Measurements from ENCODE around the gene GATA2.

The GATA2 gene

DNA sequence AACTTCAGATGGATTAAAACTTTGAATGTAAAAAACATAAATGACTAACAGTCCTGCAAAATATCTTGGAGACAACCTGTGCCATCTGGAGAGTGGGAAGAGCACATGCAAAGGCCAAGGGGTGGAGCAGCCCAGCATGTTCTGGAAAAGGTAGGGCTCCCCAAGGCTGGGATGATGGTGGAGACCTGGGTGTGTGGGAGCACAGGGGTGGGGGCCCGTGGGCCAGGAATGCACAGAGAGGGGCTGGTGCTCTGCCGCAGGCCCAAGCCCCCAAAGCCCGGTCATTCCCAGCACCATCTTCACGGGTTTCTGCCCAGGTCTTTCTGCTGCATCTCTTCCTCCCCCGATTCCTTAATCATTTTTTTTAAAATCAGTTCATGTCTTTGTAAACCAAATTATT is 9.7 kb upstream of the GATA2 start:
- DNase-seq (ENCODE audit: low spot score) = peak; percentile 12

DNA sequence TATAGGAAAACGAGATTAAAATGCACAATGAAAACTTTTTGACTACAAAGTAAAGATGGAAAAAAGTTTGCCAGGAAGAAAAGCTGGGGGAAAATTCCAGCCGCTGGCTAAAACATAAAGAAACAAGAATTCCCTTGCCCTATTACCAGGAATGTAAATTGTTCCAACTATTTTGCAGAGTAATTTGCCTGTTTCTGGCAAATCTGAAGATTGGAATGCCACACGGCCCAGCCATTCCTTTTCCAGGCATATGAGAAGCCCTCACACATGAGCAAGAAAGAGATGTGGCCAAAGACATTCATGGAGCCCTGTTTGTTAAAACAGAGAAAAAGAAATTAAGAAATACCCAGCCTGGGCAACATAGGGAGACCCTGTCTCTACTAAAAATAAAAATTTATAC is 8.4 kb upstream of the GATA2 start:
- DNase-seq (ENCODE audit: low spot score) = no peak

DNA sequence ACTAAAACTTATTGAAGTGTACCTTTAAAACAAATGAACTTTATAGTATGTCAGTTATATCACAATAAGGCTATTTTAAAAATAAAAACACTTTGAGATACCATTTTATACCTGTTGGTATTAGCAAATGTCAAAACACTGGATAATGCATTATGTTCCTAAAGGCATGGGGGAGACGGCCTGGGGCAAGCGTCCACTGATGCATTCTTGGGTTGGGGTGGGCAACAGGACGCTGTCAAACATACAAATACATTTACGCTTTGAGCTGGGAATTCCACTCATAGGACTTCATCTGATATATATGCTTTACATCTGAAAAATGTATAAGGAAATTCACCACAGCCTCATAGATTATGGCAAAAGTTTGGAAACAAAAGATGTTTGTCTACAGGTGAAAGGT is 7.6 kb upstream of the GATA2 start:
- DNase-seq (ENCODE audit: low spot score) = no peak

DNA sequence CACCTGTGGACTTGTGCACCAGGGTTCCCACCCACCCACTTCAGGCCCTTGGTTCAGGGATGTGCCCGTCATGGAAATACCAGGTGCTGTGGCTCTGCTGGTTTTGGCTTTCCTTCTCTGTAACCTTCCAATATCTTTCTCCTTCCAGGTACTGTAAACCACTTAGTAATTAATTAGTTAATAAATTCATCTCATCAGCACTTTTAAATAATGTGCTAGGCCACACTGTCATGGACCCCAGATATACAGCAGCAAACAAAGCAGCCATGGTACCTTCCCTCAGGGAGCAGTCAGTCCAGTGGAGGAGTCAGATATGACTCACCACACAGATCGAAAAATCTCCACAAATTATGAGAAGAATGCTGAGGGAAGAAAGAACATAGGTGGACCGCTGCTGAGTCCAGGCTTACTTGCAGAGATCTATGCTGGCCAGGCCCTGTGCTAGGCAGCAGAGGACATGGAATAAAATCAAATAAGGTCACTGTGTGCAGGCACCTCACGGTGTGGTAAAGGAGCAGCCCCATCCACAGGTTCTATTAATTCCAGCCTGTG is 6.8 kb upstream of the GATA2 start:
- DNase-seq (ENCODE audit: low spot score) = no peak

DNA sequence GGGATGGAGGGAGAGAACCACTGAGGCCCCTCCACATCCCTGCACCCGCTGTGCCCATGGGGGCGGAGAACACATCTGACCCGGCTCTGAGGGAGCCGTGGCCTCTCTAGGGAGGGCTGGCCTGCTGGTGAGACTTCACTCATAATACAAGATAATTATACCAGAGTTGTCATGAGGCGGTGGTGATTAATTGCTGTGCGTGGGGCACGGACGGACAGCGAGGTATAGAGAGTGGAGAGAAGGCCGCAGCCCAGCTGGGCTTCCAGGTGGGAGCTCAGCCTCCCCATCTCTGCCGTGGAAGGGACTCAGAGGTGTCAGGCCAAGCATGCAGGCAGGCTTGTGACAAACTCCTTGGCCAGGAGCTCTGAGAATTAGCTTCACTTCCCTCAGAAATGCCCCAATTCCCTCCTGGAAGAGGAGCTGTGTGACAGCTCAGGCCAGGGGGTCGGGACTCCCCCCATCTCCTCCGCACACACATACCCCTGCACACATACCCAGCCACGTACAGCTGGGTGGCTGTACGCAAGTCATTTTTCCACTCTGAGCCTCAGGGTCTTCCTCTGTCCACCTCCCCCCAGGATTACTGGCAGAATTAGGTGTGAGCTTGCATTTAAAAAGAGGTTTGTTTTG is 6.0 kb upstream of the GATA2 start:
- no peak for DNase-seq (ENCODE audit: low spot score)

DNA sequence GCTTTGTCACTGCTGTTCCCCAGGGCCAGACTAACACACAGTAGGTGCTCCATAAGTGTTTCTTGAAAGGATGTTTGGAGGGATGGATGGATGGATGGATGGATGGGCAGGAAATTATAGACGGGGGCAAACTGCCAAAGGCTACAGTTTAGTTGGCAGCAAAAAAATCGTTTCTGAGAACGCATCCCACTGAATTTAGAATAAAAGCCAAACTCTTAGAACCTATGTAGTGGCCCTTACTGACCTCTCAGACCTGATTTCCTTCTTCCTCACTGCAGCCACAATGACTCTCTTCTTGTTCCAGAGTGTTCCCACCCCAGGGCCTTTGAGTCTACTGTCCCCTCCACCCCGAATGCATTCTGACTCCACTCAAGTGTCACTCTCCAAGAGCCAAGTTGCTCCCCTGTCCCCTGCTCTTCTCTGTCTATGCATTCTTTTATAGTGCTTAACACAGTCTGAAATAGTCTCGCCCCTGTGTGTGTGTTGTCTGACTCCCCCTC is 5.2 kb upstream of the GATA2 start:
- DNase-seq (ENCODE audit: low spot score) = no peak

DNA sequence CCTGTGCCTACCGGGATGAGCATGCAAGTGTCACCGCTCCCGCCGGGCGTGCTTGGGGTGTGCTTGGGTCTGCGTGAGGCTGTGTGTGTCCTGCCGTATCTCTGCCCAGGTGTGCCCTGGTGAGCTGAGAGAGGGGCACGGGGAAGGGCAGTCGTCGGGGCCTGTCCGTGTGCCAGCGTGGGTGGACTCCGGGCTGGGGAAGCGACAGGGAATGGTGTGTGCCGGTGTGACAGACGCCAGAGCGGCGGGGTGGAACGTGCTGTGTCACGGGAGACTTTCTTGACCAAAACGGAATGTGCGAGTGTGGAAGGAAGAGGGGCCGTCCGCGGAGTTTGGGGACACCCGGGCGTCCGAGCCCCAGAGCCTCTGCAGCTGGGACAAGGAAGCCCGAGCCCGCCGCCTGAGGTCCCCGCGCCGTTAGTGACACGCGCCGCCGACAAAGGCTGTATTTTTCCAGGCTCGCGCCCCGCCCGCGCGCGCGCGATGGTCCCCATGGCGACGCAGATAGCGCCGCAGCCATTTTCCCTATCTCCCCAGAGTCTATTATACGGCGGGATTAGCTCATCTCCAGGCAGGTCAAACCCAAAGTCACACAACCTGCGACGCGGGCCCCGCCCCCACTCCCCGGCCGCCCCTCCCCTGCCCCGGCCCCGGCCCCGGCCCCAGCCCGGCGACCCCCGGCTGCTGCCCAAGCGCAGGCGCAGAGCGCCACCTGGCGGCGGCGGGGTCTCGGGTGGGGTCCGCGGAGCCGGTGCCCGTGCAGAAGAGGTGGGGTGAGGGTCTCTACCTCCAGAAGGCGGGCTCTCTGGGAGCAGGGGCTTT is 4.5 kb upstream of the GATA2 start:
- peak; percentile 90 for DNase-seq (ENCODE audit: low spot score)

DNA sequence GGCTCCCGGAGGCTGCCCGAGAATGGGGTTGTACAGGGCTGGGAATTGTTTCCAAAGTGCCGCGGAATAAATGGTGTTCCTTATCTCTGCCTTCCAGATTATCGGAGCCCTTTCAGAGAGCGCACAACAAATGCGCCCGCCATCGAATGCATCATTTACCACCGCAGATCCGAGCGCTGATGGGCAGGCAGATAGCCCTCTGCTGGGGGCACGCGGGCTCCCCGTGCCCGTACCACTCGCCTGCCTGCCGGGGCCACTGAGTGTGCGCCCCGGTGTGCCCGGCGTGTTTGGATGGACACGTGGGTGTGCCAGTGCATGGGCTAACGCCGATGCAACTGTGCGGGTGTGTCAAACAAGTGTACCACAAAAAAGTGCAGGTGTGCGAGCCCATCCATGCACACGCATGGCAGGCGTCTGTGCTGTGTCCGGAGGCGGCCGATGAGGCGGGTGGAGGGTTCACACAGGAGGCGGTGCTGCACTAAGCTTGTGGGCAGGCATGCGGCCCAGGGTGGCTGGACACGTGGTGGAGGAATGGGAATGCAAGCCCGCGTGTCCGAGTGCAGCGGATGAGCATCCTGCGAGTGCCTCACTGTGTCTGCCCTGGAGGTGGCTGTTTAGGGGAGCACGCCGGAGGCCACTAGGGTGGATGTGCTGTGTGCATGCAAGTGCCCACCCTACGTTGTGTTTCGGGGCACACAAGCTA is 3.8 kb upstream of the GATA2 start:
- DNase-seq (ENCODE audit: low spot score) = no peak

DNA sequence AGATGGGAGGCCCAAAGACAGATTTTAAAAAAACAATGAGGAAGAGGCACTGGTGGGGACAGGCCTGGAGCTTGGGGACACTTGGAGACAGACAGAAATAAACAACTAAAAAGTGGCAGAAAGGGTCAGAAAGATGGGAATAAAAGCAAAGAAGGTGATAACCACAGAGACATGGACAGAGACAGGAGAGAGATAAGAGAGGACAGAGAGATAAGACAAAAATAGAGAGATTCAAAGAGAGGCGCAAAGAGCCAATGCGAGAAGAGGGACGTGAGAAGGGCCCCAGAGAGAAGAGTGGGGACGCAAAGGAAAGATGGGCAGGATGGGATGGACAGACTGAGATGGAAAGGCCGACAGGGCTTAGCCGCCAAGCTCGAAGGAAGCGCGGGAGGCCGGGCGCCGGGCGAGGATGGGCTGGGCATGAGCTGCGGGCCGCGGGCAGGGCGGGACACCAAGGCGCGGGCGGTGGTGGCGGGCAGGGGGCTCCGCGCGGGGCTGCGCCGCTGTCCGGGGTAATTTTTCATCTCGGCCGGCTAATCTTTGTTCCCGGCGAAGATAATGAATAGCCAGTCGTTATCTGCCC is 3.1 kb upstream of the GATA2 start:
- DNase-seq (ENCODE audit: low spot score) = no peak

DNA sequence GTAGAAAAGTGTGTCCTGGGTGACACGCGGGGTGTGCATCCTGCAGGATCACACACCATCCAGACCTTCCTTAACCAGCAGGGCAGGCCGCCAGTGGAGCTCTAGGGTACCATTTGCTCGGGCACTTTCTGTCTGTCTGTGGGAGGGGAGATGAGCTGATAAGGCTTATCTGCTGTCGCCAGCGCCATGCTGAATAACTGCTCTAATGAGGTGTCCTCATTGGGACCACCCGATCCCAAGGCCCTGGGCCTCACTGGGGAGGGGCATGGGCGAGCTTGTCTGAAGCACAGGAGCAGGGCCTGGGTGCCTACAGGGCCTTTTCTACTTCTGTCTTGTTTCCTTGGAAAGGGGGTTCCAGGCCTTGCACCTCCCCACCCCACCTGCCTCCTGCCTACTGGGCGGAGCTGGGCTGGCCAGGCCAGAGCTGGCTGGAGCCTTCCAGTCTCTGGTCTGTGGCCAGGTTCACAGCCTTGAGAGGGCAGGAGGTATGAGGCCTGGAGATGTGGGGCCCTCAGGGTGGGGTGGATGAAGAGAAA is 2.5 kb upstream of the GATA2 start:
- DNase-seq (ENCODE audit: low spot score) = no peak

DNA sequence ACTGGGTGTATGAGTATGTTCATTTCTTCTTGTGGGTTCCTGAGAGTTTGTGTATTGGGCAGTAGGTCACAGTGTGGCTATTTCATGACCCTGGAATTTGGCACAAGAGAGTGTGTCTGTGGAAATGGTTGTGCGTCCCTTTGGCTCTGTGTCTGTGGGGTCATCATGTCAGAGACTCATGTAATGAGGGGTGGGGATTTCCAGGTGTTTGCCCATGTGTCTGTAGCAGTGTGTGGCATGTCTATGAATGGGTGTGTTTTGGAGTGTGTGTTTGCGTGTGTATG is 1.3 kb upstream of the GATA2 start:
- DNase-seq (ENCODE audit: low spot score) = no peak

DNA sequence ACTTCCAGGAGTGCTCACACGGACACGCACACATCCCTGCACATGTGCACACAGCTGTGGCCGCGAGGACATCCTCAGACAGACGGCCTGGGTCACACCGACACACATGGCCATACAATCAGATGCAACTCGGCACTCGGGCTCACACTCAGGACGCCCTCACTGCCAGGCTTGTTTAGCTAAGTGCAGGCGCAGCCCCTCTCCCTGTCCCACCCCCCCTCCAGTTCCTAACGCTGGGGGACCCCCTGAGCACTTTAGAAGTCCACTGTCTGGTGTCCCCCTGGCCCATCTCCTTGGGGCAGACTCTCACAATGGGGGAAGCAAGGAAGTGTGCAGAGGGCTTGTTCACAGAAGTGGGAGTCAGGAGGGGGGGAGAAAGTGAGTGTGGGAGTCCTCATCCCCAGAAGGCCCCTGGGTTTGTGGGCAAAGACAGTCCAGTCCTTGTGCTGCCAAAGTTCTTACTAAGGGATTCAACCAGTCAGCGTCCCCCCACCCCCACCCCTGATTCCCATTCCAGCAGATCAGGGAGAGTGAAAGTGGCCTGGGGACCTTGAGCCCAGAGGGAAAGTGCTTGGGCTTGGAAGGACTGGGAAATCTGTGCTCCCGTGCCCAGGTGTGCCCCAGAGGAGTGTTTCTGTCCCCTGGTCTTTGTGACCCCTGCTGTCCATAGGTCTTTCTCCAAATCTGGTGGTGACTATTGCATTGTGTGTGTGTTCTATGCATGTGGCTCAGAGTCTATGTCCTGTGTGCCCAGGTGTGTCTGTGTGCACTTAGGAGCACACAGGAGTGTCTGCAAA is 767 bp upstream of the GATA2 start:
- DNase-seq (ENCODE audit: low spot score) = no peak

DNA sequence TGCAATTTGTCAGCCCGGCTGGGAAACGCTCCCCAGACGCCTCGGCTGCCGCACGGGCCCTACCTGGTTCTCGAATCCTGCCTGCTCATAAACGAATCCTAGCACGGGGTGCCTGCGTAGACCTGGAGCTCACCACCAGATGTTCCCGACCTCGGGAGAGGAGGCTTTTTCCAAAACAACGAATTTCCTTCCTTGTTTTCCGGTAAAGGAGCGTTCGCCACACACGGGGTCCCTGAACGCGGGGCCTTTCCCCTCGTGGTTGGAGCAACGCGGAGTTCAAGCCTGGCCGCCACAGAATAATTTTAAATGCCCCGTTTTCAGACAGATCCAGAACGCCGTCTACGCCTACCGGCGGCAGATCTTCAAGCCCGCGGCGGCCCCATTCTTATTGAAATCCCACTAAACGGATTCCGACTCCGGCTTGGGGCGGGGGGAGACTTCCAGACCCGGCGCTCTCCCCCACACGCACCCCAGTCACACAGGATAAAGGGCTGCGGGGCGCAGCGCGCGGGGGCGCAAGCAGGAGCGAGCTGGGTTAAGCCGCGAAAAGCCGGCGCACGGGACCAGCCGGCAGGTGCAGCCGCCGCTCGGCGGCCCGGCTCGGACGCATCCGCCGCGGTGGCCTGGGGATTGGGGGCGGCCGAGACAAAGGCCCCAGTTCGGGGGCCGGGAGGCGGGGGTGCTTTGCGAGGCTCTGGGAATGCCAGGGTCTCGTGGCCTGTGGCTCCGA is 895 bp downstream of the GATA2 start:
- peak; percentile 72 for DNase-seq (ENCODE audit: low spot score)

DNA sequence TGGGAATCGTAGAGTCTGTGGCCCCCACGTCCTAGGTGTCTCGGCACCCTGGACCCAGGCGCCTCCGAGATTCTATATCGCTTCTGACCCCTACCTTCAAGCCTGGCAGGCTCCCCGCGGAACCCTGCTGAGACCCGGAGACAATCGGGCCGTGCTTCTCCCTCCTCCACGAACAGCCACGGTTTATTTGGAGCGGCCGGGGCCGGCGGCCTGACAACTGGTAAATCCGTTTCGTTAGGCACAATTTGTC is 1.4 kb downstream of the GATA2 start:
- no peak for DNase-seq (ENCODE audit: low spot score)

DNA sequence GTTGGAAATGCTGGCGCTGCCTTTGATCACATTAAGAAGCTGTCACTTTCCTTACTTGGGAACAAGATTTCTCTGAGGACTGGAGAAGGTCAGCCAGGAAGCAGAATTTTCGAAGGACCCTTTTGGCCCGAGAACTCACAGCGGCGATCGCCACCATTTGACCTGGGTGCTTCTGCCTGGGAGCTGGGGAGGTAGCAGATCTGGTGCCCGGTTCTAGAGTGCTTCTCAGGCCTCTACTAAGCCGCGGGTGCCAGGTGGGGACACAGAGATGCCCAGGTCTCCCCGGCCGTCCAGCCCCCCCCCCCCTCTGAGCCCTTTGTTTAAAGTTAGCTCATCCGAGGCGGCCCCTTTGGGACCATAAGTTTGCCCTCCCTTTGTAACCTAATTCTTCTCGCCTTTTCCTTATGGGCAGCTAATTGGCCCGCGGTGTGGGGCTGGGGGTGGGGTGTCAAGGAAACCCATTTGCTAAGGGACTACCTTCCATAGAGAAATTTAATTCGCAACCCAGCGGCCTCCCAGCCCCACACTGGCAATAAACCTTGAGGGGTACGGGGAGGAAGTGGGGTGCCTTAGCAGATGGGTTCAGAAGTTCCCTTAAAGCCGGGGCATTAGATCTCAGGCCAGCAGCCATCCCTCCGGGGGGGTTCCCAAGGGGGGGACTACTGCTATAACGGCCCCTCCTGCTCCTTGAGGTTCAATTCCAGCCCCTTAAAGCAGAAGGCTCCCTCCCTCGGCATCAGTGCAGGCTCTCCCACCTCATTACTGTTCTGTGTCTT is 1.9 kb downstream of the GATA2 start:
- DNase-seq (ENCODE audit: low spot score) = no peak

DNA sequence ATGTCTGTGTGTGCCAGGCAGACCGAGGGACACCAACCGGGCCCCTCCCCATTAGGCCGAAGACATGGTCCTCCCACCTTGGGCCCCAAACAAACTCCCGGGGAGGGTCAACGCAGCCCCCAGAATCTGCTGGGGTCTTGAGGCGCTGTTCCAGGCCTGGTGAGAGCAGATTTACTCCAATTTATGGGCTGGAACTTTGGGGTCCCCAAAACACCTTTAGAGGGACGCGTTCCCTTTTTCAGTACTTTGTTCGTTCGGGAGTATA is 2.4 kb downstream of the GATA2 start:
- DNase-seq (ENCODE audit: low spot score) = no peak

DNA sequence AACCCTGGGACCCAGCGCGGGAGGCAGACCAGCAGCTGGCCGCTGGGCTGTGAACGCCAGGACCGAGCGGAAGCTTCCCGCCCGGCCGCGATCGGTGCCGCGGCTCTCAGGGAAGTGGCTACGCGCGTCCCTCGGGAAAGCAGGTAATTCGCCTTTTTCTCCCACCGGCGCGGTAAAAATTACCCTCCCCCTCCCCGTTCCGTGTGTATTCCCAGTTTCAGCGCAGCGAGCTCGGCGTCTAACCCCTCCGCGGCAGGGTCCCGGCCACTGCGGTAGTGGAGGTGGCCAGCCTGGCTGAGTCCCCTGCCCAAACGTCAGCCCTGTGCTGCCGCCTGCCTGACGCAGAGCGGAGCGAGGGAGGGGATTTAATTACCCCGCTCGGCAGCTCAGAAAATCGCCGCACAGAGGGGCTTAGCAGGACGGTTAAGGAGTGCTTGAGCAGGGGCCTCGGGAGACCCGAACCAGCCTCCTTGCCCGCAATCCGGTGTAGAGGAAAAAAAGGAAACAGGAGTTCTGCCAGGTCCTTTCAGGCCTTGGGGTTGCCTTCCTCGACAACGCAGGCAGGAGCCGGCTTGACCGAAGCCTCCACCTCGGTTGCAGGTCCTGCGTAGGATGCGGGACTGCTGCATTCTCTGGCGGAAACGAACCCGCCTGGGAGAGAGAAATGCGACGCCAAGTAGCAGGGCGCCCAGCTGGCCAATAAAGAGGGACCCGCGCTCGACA is 2.9 kb downstream of the GATA2 start:
- DNase-seq (ENCODE audit: low spot score) = peak; percentile 68

DNA sequence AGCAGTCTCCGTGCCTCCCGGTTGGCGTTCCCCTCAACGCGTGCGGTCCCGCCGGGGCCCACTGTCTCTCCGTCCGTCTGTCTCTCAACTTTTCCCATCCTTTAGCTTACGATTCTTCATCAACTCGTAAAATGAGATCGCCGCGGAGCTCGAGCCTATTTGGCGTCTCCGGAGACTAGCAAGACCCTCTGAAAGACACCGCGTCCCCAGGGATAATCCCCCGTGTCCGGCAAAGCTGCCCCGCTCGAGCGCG is 3.4 kb downstream of the GATA2 start:
- DNase-seq (ENCODE audit: low spot score) = no peak

DNA sequence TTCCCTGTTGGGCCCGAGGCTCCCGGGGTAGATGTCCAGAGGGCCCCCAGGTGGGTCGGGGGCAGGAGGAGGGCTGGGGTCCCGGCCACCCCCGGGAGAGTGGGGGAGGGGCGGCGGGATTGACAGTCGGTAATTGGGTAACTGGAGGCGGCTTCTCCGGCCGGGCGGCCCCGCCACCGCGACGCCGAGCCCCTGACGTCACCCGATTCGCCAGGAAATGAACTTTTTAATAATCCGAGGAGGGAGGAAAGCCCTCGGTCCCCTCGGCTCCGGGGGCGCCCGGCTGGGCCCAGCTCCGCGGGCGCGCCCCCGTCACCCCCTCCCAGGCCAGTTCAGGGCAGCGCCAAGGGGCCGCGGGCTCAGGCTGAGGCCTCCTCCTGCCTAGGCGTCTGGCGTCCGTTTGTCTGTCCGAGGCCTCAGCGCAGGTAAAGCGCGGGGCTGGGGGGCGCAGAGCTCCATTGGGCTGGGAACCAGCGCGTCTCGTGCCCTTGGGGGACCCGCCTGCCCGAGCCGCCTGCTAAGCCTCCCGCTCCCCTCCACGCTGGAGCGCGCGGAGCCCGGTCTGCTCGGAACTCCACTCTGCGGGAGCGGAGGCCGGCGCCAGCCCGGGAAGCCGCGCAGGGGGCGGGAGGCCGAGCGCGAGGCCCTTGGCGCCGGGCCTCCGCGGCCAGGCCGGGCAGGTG is 3.9 kb downstream of the GATA2 start:
- peak; percentile 66 for DNase-seq (ENCODE audit: low spot score)

DNA sequence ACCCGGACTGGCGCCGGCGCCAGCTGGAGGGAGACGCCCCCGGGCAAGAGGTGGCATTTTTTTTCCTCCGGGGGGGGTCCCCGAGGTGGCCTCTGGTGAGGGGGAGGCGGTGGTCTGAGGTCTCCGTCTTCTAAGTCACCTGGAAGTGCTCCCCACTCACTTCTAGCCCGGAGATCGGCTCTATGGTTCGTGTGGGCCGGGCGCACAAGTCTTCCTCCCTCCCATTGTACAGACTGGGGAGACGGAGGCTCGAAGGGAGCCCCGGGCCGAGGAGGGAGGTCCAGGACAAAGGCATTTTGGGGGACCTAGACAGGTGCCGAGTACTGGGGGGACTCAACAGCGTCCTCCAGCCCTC is 4.4 kb downstream of the GATA2 start:
- no peak for DNase-seq (ENCODE audit: low spot score)

Data from D341Med (cell line).